H1 (cell line): ENCODE results near the gene MOB3B. TPM values are rescaled to one million over a fixed set of nuclear protein-coding genes. Genes with fewer than 3 reads are reported as not detected.

Experiments
- CTCF ChIA-PET: fragments of 300-600 bp; sonication (Branson Sonifier 250); formaldehyde crosslinking; loops from one replicate; lab custom pipeline; 2021; ENCODE audit not compliant: partially characterized antibody; lab: Charles Lee
- POLR2A ChIA-PET: fragments of 300-600 bp; sonication (Branson Sonifier 250); formaldehyde crosslinking; loops from one replicate; lab custom pipeline; 2021; ENCODE audit warnings: inconsistent platforms; ENCODE audit not compliant: partially characterized antibody; lab: Charles Lee
- DNase-seq, 2 experiments: peaks; one replicate each; pipeline versions ENCODE4 v3.0.0 to v3.0.0-alpha.2; 2010 to 2022; ENCODE audit warnings: low spot score in 2 of 2, low read depth in 1 of 2, mixed read lengths in 1 of 2
- FAIRE-seq: peaks from 2 replicates; lab custom pipeline; 2011; peaks lifted over from hg19 to GRCh38; lab: Jason Lieb, UNC
- H2AFZ ChIP-seq: 2 replicates; pipeline ENCODE4 v1.8.1; 2012; ENCODE audit warnings: low read length, inconsistent platforms
- H2AK5ac ChIP-seq: 2 replicates; pipeline ENCODE4 v1.6.1; 2013; ENCODE audit warnings: low read depth, low read length
- H2BK120ac ChIP-seq: replicated peaks from 2 replicates; pipeline ENCODE3; 2013; ENCODE audit warnings: low read depth, low read length, inconsistent platforms
- H2BK12ac ChIP-seq: 2 replicates; pipeline ENCODE4 v1.6.1; 2013; ENCODE audit warnings: low read depth, low read length
- H2BK15ac ChIP-seq: 2 replicates; pipeline ENCODE4 v1.6.1; 2013; ENCODE audit warnings: low read length
- H2BK20ac ChIP-seq: 2 replicates; pipeline ENCODE4 v1.6.1; 2013; ENCODE audit warnings: low read length
- H2BK5ac ChIP-seq: 2 replicates; pipeline ENCODE4 v1.6.1; 2013; ENCODE audit warnings: low read depth, low read length
- H3K14ac ChIP-seq: 2 replicates; pipeline ENCODE4 v1.6.1; 2013; ENCODE audit warnings: inconsistent platforms; ENCODE audit not compliant: insufficient read length
- H3K18ac ChIP-seq: 2 replicates; pipeline ENCODE4 v1.6.1; 2013; ENCODE audit warnings: low read length; ENCODE audit errors: extremely low read depth
- H3K23ac ChIP-seq: 2 replicates; pipeline ENCODE4 v1.6.1; 2013; ENCODE audit warnings: inconsistent platforms; ENCODE audit not compliant: insufficient read length
- H3K23me2 ChIP-seq: 2 replicates; pipeline ENCODE4 v1.6.1; 2013; ENCODE audit warnings: low read depth, low read length
- H3K27ac ChIP-seq: 2 replicates; pipeline ENCODE4 v1.6.1; 2011; ENCODE audit warnings: low read depth, low read length, inconsistent platforms
- H3K27me3 ChIP-seq, 4 experiments: replicated peaks in 1 of 4; 1 replicate in 1 of 4; 2 replicates in 3 of 4; pipeline versions ENCODE4 v1.6.1 to v1.8.1; 2011 to 2013; ENCODE audit warnings: low read length in 3 of 4, mild to moderate bottlenecking in 3 of 4, inconsistent platforms in 2 of 4, mixed read lengths in 2 of 4, moderate library complexity in 1 of 4; ENCODE audit not compliant: control insufficient read depth in 3 of 4, insufficient read depth in 3 of 4; ENCODE audit errors: extremely low read depth in 1 of 4
- H3K36me3 ChIP-seq, 4 experiments: 2 replicates each; pipeline versions ENCODE4 v1.6.1 to v1.8.1; 2011 to 2013; ENCODE audit warnings: mild to moderate bottlenecking in 4 of 4, low read length in 3 of 4, moderate library complexity in 2 of 4, control low read depth in 1 of 4, inconsistent platforms in 1 of 4; ENCODE audit not compliant: insufficient read depth in 4 of 4, control insufficient read depth in 2 of 4
- H3K4ac ChIP-seq: replicated peaks from 2 replicates; pipeline ENCODE3; 2013; ENCODE audit warnings: low read length, low read depth, mixed read lengths, inconsistent platforms; ENCODE audit not compliant: insufficient read length
- H3K4me1 ChIP-seq, 4 experiments: replicated peaks in 1 of 4; 1 replicate in 1 of 4; 2 replicates in 3 of 4; pipeline versions ENCODE4 v1.6.1 to v1.8.1; 2011 to 2013; ENCODE audit warnings: low read length in 3 of 4, inconsistent platforms in 2 of 4, mixed read lengths in 1 of 4; ENCODE audit not compliant: insufficient read depth in 4 of 4, control insufficient read depth in 3 of 4
- H3K4me2 ChIP-seq, 2 experiments: 2 replicates each; pipeline versions ENCODE4 v1.6.1 to v1.8.1; 2011 to 2013; ENCODE audit warnings: low read depth in 2 of 2, low read length in 2 of 2, control low read depth in 1 of 2, inconsistent platforms in 1 of 2, mild to moderate bottlenecking in 1 of 2; ENCODE audit not compliant: insufficient read depth in 1 of 2
- H3K4me3 ChIP-seq, 4 experiments: fragments of 200-600, 300-600 bp in 1 of 4; sonication (generic), shearing (Covaris generic), sonication (Bioruptor Twin) in 1 of 4; 2 replicates each; pipeline versions ENCODE4 v1.5.1 to v1.8.1; 2011 to 2016; ENCODE audit warnings: low read length in 4 of 4, low read depth in 3 of 4, control low read depth in 2 of 4, inconsistent platforms in 2 of 4, mild to moderate bottlenecking in 2 of 4, mixed read lengths in 1 of 4, moderate library complexity in 1 of 4; ENCODE audit not compliant: insufficient read depth in 2 of 4; ENCODE audit errors: extremely low read depth in 1 of 4
- H3K56ac ChIP-seq: replicated peaks from 2 replicates; pipeline ENCODE3; 2013; ENCODE audit warnings: low read depth, mild to moderate bottlenecking, mixed read lengths, low read length, inconsistent platforms; ENCODE audit not compliant: insufficient read length
- H3K79me1 ChIP-seq: 2 replicates; pipeline ENCODE4 v1.6.1; 2013; ENCODE audit warnings: low read depth, low read length, control low read depth
- H3K79me2 ChIP-seq, 2 experiments: 2 replicates each; pipeline versions ENCODE4 v1.6.1 to v1.8.1; 2012 to 2013; ENCODE audit warnings: low read length in 2 of 2, mild to moderate bottlenecking in 2 of 2, inconsistent platforms in 1 of 2; ENCODE audit not compliant: insufficient read depth in 2 of 2, control insufficient read depth in 1 of 2
- H3K9ac ChIP-seq, 4 experiments: replicated peaks in 1 of 4; 1 replicate in 1 of 4; 2 replicates in 3 of 4; pipeline versions ENCODE4 v1.6.1 to v1.8.1; 2011 to 2013; ENCODE audit warnings: low read depth in 3 of 4, low read length in 3 of 4, control low read depth in 2 of 4, mild to moderate bottlenecking in 2 of 4, moderate library complexity in 2 of 4, inconsistent platforms in 1 of 4; ENCODE audit errors: extremely low read depth in 1 of 4
- H3K9me3 ChIP-seq, 2 experiments: 2 replicates each; pipeline versions ENCODE4 v1.6.1 to v1.8.1; 2012 to 2013; ENCODE audit warnings: mild to moderate bottlenecking in 2 of 2, moderate library complexity in 2 of 2, control low read depth in 1 of 2, inconsistent platforms in 1 of 2, low read depth in 1 of 2, low read length in 1 of 2, mixed read lengths in 1 of 2; ENCODE audit not compliant: insufficient read depth in 2 of 2
- H4K20me1 ChIP-seq, 2 experiments: replicated peaks in 1 of 2; 2 replicates each; pipeline versions ENCODE3 to v1.8.1; 2011 to 2013; ENCODE audit warnings: inconsistent platforms in 2 of 2, low read length in 2 of 2, mild to moderate bottlenecking in 1 of 2; ENCODE audit not compliant: insufficient read depth in 2 of 2, control insufficient read depth in 1 of 2
- H4K5ac ChIP-seq: 2 replicates; pipeline ENCODE4 v1.6.1; 2013; ENCODE audit warnings: low read length, low read depth, mixed read lengths, inconsistent platforms; ENCODE audit not compliant: insufficient read length
- H4K8ac ChIP-seq: 2 replicates; pipeline ENCODE4 v1.8.0; 2013; ENCODE audit warnings: mild to moderate bottlenecking, moderate library complexity, low read length, inconsistent platforms; ENCODE audit not compliant: insufficient read depth; ENCODE audit errors: extremely low read depth
- H4K91ac ChIP-seq: replicated peaks from 2 replicates; pipeline ENCODE3; 2013; ENCODE audit warnings: low read length, mixed read lengths, inconsistent platforms; ENCODE audit not compliant: insufficient read length
- CTBP2 ChIP-seq: IDR thresholded peaks from 2 replicates; pipeline ENCODE4 v1.7.0; 2011; ENCODE audit warnings: borderline replicate concordance, mild to moderate bottlenecking, moderate library complexity, mixed read lengths, low read length; ENCODE audit not compliant: insufficient read depth, insufficient read length
- FOSL1 ChIP-seq: IDR thresholded peaks from 2 replicates; pipeline ENCODE4 v1.6.1; 2011; ENCODE audit warnings: mild to moderate bottlenecking, low read depth, low read length, moderate library complexity; ENCODE audit not compliant: insufficient read depth
- HDAC2 ChIP-seq, 2 experiments: fragments of 300-600 bp in 1 of 2; sonication (generic) in 1 of 2; IDR thresholded peaks; 2 replicates each; pipeline ENCODE4 v1.6.1; 2011 to 2012; ENCODE audit warnings: low read depth in 2 of 2, low read length in 2 of 2, mild to moderate bottlenecking in 2 of 2, moderate library complexity in 2 of 2, borderline replicate concordance in 1 of 2, inconsistent platforms in 1 of 2
- JUND ChIP-seq: IDR thresholded peaks from 2 replicates; pipeline ENCODE4 v1.6.1; 2011; ENCODE audit warnings: mild to moderate bottlenecking, improper control_type of control experiment, low read length
- POLR2AphosphoS5 ChIP-seq: IDR thresholded peaks from 2 replicates; pipeline ENCODE4 v1.6.1; 2011; ENCODE audit warnings: low read depth, low read length
- RFX5 ChIP-seq: IDR thresholded peaks from 2 replicates; pipeline ENCODE4 v1.6.1; 2011; ENCODE audit warnings: low read depth, low read length, improper control_type of control experiment, borderline replicate concordance
- SP1 ChIP-seq: IDR thresholded peaks from 2 replicates; pipeline ENCODE4 v1.6.1; 2011; ENCODE audit warnings: low read depth, low read length
- SUZ12 ChIP-seq: fragments of 200-600 bp; sonication (generic); IDR thresholded peaks from 2 replicates; pipeline ENCODE4 v1.6.1; 2012; ENCODE audit warnings: mild to moderate bottlenecking, inconsistent platforms, low read length, moderate library complexity, mixed read lengths
- TAF1 ChIP-seq: IDR thresholded peaks from 2 replicates; pipeline ENCODE4 v1.6.1; 2011; ENCODE audit warnings: mild to moderate bottlenecking, low read depth, low read length
- WGBS, 2 experiments: shearing (Covaris generic) in 1 of 2; methylation state at CpG; one replicate each; pipeline versions ENCODE4 v1.1.6 to v1.1.7; 2013 to 2015; ENCODE audit warnings: low lambda C conversion rate in 2 of 2, mixed read lengths in 2 of 2, inconsistent platforms in 1 of 2, low coverage in 1 of 2, missing lambda C conversion rate in 1 of 2; ENCODE audit not compliant: insufficient replicate concordance in 2 of 2, insufficient coverage in 1 of 2, insufficient read length in 1 of 2; ENCODE audit errors: extremely low coverage in 1 of 2, missing lambda C conversion rate in 1 of 2; 5-methylcytosine and 5-hydroxymethylcytosine counted together
- polyA plus RNA-seq, 7 experiments: library from polyadenylated mRNA; depleted of rRNA in 3 of 7; stranded (reverse) in 5 of 7; unstranded in 2 of 7; fragments of >200 nt in 5 of 7; fragments of 200-250 nt in 2 of 7; gene quantifications; 1 replicate in 5 of 7; 2 replicates in 1 of 7; 4 replicates in 1 of 7; pipeline versions ENCODE4 v1.2.1 to v1.2.3, GENCODE V29; 2011 to 2013; ENCODE audit warnings: missing spikeins in 2 of 7, mixed read lengths in 2 of 7
- total RNA-seq: library from RNA; stranded (reverse); fragmentation: NEBNext Ultra II Directional; extraction: Animal tissue kit (Norgen Biotek cat#: 25700); gene quantifications from 2 replicates; pipeline ENCODE4 v1.2.1, GENCODE V29; 2021
- TF ChIP-seq, protein P1 (sequence below): IDR thresholded peaks from 2 replicates; pipeline ENCODE4 v1.6.1; 2012; ENCODE audit warnings: low read length, inconsistent platforms
- TF ChIP-seq, protein P2 (sequence below): IDR thresholded peaks from 2 replicates; pipeline ENCODE4 v1.6.1; 2012; ENCODE audit warnings: inconsistent platforms

Gene MOB3B
- total and polyA plus RNA-seq, 2 of the 8 experiments (the other 6 are each of a cell fraction or from before 2014, with no cell fraction given) = 12.7 to 16.1 TPM

DNA sequence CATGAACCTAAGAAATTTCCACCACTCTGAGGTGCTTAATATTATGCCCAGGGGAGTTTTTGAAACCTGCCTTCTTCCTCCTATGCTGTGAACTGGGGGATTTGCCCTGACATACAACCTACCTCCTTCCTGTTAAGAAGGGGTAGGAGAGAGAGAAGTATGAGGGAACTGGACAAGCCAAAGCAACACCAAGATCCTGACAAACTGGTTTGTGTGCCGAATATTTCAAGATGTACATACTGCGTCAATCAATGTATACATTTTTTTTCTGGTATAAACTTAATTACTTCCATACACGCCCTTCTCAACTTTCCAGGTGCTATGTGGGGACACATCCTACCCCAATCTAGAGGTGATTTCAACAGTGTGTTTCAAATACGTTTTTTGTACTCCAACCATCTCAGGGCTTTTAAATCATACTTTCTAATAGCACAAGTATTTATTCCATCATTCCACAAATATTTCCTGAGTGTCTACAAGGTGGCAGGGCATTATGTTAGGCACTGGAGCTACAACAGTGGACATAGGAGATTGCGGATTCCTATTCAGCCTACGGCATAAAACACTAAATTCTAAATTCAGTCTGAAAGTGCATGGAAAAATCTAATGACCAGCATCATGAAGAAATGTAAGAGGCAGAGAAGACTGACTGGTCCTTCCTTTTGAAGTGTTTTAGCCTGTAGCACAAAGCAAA lies 75.6 kb downstream of the MOB3B start:
- FAIRE-seq (no peak), DNase-seq (no peak)
- POLR2A ChIA-PET = no interaction called here
- no peak overlapping the region for H2AFZ ChIP-seq
- no peak overlapping the region for H3K4me2 ChIP-seq
- peaks cover 3 to 9% (median 6%) of the 10 kb centered on the region in 4 experiments; a peak in 5 of 7 replicates for H3K4me1 ChIP-seq
- H3K79me1 ChIP-seq = no peaks in the 10 kb centered on the region
- 0 out of 4 replicates have a peak, but pooled peaks cover 0 to 8% of the 10 kb centered on the region in 2 experiments for H3K79me2 ChIP-seq
- H3K9ac ChIP-seq = no peak overlapping the region
- no peak overlapping the region for H3K23ac ChIP-seq
- no peak overlapping the region for H2BK12ac ChIP-seq
- H2BK20ac ChIP-seq = no peak overlapping the region
- H3K9me3 ChIP-seq = no peaks in the 10 kb centered on the region
- H3K36me3 ChIP-seq = peaks cover 0 to 7% (median 3%) of the 10 kb centered on the region in 4 experiments; a peak in 1 of 8 replicates
- H3K18ac ChIP-seq = no peak overlapping the region
- no peaks in the 10 kb centered on the region for H4K20me1 ChIP-seq
- no peak overlapping the region for H4K5ac ChIP-seq
- H2BK120ac ChIP-seq = no peak overlapping the region
- no peaks in the 10 kb centered on the region for H3K27me3 ChIP-seq
- H2AK5ac ChIP-seq = no peak overlapping the region
- H2BK5ac ChIP-seq = no peak overlapping the region
- CTCF ChIA-PET = no interaction called here
- H3K14ac ChIP-seq = no peak overlapping the region
- H3K27ac ChIP-seq = no peak overlapping the region
- no peak overlapping the region for H3K4ac ChIP-seq
- H2BK15ac ChIP-seq = no peak overlapping the region
- H4K8ac ChIP-seq = no peak overlapping the region
- WGBS, 2 experiments = 86% methylated on average over 6 of the region's 6 CpGs; no CpG with 5 or more reads in 1 of the 2 experiments
- no peak overlapping the region for H4K91ac ChIP-seq
- no peaks in the 10 kb centered on the region; the same call in 1 of the 2 replicates for H3K23me2 ChIP-seq
- no peak overlapping the region for H3K56ac ChIP-seq
- H3K4me3 ChIP-seq = no peak overlapping the region
- TF ChIP-seq POLR2AphosphoS5 = no peak
- no peak for TF ChIP-seq HDAC2 (IDR thresholded peaks at IDR 0.05; ENCODE audit: borderline replicate concordance in 1 of 2, low read depth in 2 of 2, low read length in 2 of 2)
- TF ChIP-seq, protein P1, sequence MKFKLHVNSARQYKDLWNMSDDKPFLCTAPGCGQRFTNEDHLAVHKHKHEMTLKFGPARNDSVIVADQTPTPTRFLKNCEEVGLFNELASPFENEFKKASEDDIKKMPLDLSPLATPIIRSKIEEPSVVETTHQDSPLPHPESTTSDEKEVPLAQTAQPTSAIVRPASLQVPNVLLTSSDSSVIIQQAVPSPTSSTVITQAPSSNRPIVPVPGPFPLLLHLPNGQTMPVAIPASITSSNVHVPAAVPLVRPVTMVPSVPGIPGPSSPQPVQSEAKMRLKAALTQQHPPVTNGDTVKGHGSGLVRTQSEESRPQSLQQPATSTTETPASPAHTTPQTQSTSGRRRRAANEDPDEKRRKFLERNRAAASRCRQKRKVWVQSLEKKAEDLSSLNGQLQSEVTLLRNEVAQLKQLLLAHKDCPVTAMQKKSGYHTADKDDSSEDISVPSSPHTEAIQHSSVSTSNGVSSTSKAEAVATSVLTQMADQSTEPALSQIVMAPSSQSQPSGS = no peak
- no peak for TF ChIP-seq TAF1
- TF ChIP-seq JUND = no peak
- TF ChIP-seq, protein P2, sequence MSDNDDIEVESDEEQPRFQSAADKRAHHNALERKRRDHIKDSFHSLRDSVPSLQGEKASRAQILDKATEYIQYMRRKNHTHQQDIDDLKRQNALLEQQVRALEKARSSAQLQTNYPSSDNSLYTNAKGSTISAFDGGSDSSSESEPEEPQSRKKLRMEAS = no peak
- no peak for TF ChIP-seq FOSL1
- TF ChIP-seq SUZ12 = no peak
- TF ChIP-seq CTBP2 = no peak
- no peak for TF ChIP-seq RFX5
- no peak for TF ChIP-seq SP1
